Rectal smooth muscle tissue (tissue), 1 donor: Measurements from ENCODE around the gene PLP2.
"Not testable (repeated sequence)": the region's sequence is repeated elsewhere in the genome, so short reads cannot be mapped to it uniquely, and the experiment has no call there.

Experiments
- H3K27ac ChIP-seq: one replicate; pipeline ENCODE4 v1.7.0; 2013; ENCODE audit warnings: low read depth, low read length, inconsistent platforms
- H3K27me3 ChIP-seq: one replicate; pipeline ENCODE4 v1.7.0; 2013; ENCODE audit warnings: low read length; ENCODE audit not compliant: control insufficient read depth, insufficient read depth
- H3K36me3 ChIP-seq: one replicate; pipeline ENCODE4 v1.7.0; 2013; ENCODE audit warnings: low read length; ENCODE audit not compliant: control insufficient read depth, insufficient read depth
- H3K4me1 ChIP-seq: one replicate; pipeline ENCODE4 v1.7.0; 2013; ENCODE audit warnings: low read length; ENCODE audit not compliant: control insufficient read depth, insufficient read depth
- H3K4me3 ChIP-seq: one replicate; pipeline ENCODE4 v1.7.0; 2013; ENCODE audit warnings: low read length
- H3K9ac ChIP-seq: one replicate; pipeline ENCODE4 v1.7.0; 2013; ENCODE audit warnings: low read length

Gene PLP2

DNA sequence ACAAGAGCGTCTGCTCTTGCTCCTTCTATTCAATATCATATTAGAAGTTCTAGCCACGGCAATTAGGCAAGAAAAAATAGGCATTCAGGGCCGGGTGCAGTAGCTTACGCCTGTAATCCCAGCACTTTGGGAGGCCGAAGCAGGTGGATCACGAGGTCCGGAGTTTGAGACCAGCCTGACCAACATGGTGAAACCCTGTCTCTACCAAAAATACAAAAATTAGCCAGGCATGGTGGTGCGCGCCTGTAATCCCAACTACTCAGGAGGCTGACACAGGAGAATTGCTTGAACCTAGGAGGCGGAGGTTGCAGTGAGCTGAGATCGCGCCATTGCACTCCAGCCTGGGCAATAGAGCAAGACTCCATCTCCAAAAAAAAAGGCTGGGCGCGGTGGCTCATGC lies 22.4 kb upstream of the PLP2 start:
- not testable (repeated sequence) for H3K27me3 ChIP-seq, H3K9ac ChIP-seq

DNA sequence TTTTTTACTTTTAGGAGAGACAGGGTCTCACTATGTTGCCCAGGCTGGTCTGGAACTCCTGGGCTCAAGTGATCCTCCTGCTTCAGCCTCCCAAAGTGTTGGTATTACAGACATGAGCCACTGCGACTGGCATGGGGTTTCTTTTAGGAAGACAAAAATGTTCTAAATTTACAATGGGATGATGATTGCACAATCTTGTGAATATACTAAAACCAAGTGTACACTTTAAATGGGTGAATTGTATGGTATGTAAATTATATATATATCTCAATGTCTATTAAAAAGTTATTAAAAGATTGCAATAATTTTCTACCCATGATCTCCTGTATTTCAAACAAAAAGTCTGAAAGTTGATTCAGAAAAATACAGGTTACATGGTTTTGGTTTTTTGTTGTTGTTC lies 18.2 kb upstream of the PLP2 start:
- Histone ChIP-seq H3K27ac (no peak overlapping the region), H3K9ac (no peak overlapping the region), H3K4me1 (no peaks in the 10 kb centered on the region), H3K4me3 (no peak overlapping the region), H3K36me3 (no peaks in the 10 kb centered on the region), H3K27me3 (no peaks in the 10 kb centered on the region)

More for the DNA sequence above, 22.4 kb upstream of the PLP2 start:
- not testable (repeated sequence) for H3K4me1 ChIP-seq, H3K36me3 ChIP-seq, H3K4me3 ChIP-seq, H3K27ac ChIP-seq

DNA sequence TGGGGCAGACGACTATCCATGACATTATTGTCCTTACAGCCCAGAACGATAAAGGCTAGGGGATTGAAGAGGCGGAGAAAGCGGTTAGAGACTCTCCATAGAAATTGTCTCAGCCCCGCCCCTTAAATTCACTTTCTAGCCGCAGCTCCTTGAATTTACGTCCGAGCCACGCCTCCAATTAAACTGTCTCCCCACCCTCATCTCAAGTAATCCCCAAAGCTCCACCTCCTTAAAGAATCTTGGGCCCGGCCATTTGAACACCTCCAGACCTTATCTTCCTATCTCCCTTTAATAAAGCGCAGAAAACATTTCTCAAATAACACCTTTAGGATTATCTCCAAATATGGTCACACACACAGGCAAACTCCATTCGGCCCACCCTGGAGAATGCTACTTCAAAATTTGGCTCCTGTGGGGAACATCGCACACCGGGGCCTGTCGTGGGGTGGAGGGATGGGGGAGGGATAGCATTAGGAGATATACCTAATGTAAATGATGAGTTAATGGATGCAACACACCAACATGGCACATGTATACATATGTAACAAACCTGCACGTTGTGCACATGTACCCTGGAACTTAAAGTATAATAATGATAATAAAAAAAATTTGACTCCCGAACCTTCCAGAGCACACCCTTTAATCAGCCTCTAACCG lies 16.3 kb upstream of the PLP2 start:
- no peaks in the 10 kb centered on the region for H3K27me3 ChIP-seq
- no peak overlapping the region for H3K9ac ChIP-seq
- H3K4me3 ChIP-seq, result peak overlapping the region; percentile 74
- no peaks in the 10 kb centered on the region for H3K36me3 ChIP-seq
- no peaks in the 10 kb centered on the region for H3K4me1 ChIP-seq
- peak overlapping the region; percentile 98 for H3K27ac ChIP-seq

DNA sequence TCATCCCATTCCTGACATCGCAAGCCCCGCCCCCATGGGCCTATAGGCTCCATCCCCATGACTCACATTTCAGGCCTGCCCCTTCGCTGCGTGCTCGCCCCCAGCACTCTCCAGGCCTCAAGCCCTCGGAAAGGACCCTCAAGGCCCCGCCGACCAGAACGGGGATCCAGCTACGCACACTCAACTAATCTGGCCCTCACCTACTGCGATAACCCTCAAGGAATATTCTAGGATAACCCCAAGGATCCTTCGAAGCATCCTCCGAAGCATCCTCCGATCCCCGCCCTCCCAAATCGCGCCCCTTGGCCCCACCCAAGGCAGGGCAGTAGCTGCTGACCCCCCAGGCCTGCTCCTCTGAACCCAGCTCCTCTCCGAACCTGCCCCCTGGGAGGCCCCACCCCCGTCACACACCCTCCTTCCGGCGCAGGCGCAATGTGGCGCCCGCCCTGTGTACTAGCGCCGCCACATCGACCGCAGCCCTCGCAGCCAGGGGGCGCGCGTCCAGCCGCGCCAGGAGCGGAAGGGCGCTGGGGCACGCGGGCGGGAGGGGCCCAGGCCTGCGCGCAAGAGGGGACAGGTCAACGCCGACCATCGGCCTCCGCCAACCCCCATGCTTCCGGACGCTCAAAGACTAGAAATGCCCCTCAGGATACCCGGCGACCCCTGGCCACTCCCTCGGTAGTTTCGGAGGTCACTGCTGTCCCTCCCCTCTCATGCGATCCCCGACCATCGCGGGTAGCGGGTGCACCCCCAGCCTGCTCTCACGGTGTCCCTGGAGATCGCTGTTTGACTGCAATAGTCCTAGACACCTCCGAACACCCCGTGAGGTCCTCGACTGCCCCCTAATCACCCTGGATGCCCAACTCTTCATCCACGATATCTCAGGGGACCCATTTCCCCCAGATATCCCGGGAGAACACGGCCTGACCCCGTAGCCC lies 15.5 kb upstream of the PLP2 start:
- Histone ChIP-seq H3K4me1 (no peaks in the 10 kb centered on the region), H3K27ac (peak overlapping the region; percentile 98), H3K27me3 (no peaks in the 10 kb centered on the region), H3K36me3 (no peaks in the 10 kb centered on the region), H3K4me3 (peak overlapping the region; percentile 74), H3K9ac (peak overlapping the region; percentile 56)

DNA sequence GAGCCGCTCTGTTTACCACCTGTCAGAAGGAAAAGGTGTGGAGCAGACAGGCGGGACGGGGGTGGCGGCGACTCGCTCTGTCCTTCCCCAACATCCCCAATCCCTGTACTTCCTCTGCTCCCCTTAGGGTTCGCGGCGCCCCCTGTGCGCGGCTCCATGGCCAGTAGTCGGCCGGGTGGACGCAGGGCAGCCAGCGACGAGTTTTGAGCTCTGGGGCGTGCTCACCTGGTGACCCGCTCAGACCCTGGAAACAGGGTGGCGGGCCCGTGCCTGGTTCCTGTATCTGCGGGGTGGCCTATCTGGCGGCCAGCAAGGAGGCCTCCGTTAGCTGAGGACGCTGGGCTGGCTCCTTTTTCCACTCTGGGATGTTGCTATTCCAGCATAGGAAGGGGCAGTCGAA lies 14.5 kb upstream of the PLP2 start:
- Histone ChIP-seq H3K4me3 (no peak overlapping the region), H3K9ac (no peak overlapping the region), H3K27me3 (no peaks in the 10 kb centered on the region), H3K27ac (no peak overlapping the region), H3K4me1 (no peaks in the 10 kb centered on the region), H3K36me3 (no peaks in the 10 kb centered on the region)

DNA sequence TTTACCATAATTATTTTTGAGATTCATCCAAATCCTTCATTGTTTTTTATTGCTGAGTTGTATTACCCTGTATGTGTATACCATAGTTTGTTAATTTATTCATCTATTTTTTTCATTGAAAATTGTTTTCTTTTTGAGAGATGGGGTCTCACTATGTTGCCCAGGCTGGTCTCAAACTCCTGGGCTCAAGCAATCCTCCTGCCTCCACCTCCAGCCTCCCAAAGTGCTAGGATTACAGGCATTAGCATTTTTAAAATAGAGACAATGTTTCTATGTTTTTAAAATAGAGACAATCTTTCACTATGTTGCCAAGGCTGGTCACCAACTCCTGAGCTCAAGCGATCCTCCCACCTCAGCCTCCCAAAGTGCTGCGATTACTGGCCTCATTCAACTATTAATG lies 10.8 kb upstream of the PLP2 start:
- H3K9ac ChIP-seq, result no peak overlapping the region
- H3K27ac ChIP-seq, result no peak overlapping the region
- H3K36me3 ChIP-seq, result no peaks in the 10 kb centered on the region
- H3K4me1 ChIP-seq, result no peaks in the 10 kb centered on the region
- no peak overlapping the region for H3K4me3 ChIP-seq
- H3K27me3 ChIP-seq, result no peaks in the 10 kb centered on the region

DNA sequence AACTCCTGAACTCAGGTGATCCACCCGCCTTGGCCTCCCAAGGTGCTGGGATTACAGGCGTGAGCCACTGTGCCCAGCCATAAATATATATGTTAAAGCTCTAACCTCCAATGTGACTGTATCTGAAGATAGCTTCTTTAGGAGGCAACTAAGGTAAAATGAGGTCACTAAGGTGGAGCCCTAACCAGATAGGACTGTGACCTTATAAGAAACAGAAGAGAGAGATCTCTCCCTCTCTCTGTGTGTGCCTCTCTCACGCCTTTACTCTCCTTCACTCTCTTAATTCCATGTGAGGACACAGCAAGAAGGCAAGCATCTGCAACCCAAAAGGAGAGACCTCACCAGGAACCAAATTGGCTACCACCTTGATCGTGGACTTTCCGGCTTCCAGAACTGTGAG lies 10.1 kb upstream of the PLP2 start:
- Histone ChIP-seq H3K27ac (no peak overlapping the region), H3K4me3 (no peak overlapping the region), H3K36me3 (no peaks in the 10 kb centered on the region), H3K9ac (no peak overlapping the region), H3K4me1 (no peaks in the 10 kb centered on the region), H3K27me3 (no peaks in the 10 kb centered on the region)

DNA sequence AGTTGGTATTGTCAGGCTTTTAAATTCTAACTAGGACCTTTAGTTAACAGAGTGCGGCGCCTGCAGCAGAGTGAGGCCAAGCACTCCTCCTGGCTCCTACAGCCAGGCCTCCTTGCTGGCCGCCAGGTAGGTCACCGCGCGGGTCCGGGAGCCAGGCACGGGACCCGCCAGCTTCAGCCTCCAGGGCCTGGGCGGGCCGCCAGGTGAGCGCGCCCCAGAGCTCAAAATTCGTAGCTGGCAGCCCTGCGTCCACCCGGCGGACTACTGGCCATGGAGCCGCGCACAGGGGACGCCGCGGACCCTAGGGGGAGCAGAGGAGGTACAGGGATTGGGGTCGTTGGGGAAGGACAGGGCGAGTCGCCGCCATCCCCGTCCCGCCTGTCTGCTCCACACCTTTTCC lies 9.1 kb upstream of the PLP2 start, which contains the start of gene MAGIX:
Gene MAGIX, plus strand, starts transcription at position 139 of the 400 bp plus-strand sequence. Its CDS starts 132 bp downstream, at position 271.
- H3K36me3 ChIP-seq, result no peaks in the 10 kb centered on the region
- H3K4me1 ChIP-seq, result no peaks in the 10 kb centered on the region
- H3K4me3 ChIP-seq, result peak within 1 kb of the TSS; percentile 59
- H3K9ac ChIP-seq, result peak within 1 kb of the TSS; percentile 45
- H3K27ac ChIP-seq, result peak within 1 kb of the TSS; percentile 94
- H3K27me3 ChIP-seq, result no peaks in the 10 kb centered on the region

DNA sequence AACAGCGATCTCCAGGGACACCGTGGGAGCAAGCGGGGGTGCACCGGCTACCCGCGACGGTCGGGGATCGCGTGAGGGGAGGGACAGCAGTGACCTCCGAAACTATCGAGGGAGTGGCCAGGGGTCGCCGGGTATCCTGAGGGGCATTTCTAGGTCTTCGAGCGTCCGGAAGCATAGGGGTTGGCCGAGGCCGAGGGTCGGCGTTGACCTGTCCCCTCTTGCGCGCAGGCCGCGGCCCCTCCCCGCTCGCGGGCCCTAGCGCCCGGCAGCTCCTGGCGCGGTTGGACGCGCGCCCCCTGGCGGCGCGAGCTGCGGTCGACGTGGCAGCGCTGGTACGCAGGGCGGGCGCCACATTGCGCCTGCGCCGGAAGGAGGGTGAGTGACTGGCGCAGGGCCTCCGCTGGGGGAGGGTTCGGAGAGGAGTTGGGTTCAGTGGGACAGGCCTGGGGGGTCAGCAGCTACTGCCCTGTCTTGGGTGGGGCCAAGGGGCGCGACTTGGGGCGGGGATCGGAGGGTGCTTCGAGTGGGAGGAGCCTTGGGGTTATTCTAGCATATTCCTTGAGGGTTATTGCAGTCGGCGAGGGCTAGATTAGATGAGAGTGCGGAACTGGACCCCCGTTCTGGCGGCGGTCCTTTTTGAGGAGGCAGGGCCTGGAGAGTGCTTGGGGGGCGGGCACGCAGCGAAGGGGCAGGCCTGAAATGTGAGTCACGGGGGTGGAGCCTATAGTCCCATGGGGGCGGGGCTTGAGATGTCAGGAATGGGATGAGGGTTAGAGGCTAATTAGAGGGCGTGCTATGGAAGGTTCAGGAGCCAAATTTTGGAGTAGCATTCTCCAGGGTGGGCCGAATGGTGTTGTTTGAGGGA lies 7.9 kb upstream of the PLP2 start:
- Histone ChIP-seq H3K9ac (peak overlapping the region; percentile 45), H3K27ac (peak overlapping the region; percentile 94), H3K4me1 (no peaks in the 10 kb centered on the region), H3K27me3 (no peaks in the 10 kb centered on the region), H3K4me3 (peak overlapping the region; percentile 59), H3K36me3 (no peaks in the 10 kb centered on the region)

DNA sequence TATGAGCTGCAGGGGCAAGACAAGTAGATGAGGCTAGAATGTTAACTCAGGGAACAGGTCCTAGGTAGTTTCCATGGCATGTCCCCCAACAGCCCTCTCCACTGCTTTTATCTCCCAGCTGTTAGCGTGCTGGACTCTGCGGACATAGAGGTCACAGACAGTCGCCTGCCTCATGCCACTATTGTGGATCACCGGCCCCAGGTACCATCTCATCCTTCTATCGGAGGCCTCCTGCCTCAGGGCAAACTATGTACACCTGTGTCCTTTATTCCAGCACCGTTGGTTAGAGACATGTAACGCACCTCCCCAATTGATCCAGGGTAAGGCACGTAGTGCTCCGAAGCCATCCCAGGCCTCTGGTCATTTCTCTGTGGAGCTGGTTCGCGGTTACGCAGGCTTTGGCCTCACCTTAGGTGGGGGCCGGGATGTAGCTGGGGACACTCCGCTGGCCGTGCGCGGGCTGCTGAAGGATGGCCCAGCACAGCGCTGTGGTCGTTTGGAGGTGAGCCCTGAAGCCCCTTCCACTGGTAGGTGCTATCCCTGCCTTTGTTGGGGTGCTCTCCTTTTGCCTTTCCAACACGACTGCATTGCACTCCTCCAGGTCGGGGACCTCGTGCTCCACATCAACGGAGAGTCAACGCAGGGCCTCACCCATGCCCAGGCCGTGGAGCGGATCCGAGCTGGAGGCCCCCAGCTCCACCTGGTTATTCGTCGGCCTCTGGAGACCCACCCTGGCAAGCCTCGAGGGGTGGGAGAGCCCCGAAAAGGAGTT lies 6.9 kb upstream of the PLP2 start:
- peak overlapping the region; percentile 94 for H3K27ac ChIP-seq

DNA sequence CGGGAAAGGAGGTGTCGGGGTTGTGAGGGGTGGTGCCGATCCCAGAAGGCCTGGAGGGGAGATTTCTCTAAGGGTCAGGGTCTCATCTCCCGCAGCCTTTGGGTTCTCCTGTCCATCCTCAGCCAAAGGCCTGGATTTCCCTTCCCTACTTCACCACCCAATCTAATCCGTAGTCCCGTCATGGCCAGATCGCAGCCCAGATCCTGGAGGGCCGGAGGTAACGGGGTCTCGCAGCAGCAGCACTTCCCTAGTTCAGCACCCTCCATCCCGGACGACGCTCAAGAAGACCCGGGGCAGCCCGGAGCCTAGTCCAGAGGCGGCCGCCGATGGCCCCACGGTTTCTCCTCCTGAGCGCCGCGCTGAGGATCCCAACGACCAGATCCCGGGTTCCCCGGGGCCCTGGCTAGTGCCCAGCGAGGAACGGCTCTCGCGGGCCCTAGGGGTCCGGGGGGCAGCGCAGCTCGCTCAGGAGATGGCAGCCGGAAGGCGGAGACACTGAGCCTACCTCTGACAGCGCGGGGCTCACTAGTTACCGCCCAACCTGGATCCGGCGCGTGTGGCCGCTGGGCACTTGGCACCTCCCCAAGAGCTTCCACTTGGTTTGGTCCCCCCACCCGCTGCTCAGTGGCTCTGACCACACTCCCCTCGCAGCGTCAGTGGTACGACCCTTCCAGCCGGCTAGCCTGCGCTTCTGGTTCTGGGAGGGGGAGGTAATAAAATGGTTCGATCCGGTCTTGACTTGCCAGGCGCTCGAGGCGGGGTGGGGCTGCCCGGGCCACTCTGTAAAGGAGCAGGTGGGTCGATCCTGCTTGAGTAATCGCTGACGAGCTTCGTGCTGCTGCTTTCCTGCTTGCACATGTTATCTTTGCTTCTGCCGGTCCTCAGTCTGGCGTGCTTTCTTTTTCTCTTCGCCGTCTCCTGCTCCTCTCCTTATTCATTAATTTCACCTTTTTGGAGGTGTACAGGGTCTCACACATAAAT lies 5.5 kb upstream of the PLP2 start:
- Histone ChIP-seq H3K4me3 (peak overlapping the region; percentile 75), H3K27ac (peak overlapping the region; percentile 97), H3K36me3 (no peaks in the 10 kb centered on the region), H3K9ac (no peak overlapping the region), H3K4me1 (no peaks in the 10 kb centered on the region), H3K27me3 (no peaks in the 10 kb centered on the region)

More for the DNA sequence above, 6.9 kb upstream of the PLP2 start:
- no peaks in the 10 kb centered on the region for H3K27me3 ChIP-seq
- no peak overlapping the region for H3K4me3 ChIP-seq
- H3K4me1 ChIP-seq, result no peaks in the 10 kb centered on the region
- no peaks in the 10 kb centered on the region for H3K36me3 ChIP-seq
- H3K9ac ChIP-seq, result no peak overlapping the region
